HepG2 (cell line): ENCODE results near the gene CSNK2A2. TPM values are rescaled to one million over a fixed set of nuclear protein-coding genes. Genes with fewer than 3 reads are reported as not detected.

ENCODE experiments used
- ATAC-seq: fragments of 200-7000 bp; cut with Tn5 transposase; 3 replicates; pipeline ENCODE4 v1.9.1; 2020; ENCODE audit warnings: mild to moderate bottlenecking, moderate library complexity
- BruUV-seq: library from RNA; stranded (reverse); fragments of 400-500 nt; replicated peaks from 2 replicates; lab custom pipeline; 2021; lab: Mats Ljungman, UMichigan
- CTCF ChIA-PET: fragments of 300-600 bp; formaldehyde crosslinking; extraction: SDS; loops from one replicate; lab custom pipeline; 2021; ENCODE audit warnings: low total read pairs, inconsistent platforms, low intra/inter-chr PET ratio; lab: Yijun Ruan, JAX
- POLR2A ChIA-PET: fragments of 350-600 bp; sonication (Branson Sonifier 250); formaldehyde crosslinking; loops from one replicate; lab custom pipeline; 2020; ENCODE audit warnings: antibody characterized with exemption, inconsistent platforms; lab: Yijun Ruan, JAX
- DNase-seq: peaks from one replicate; pipeline ENCODE4 v3.0.0-alpha.2; 2015; ENCODE audit warnings: low spot score
- FAIRE-seq: peaks from 3 replicates; lab custom pipeline; 2011; peaks lifted over from hg19 to GRCh38; lab: Jason Lieb, UNC
- H2AFZ ChIP-seq: one replicate; pipeline ENCODE4 v1.6.1; 2011; ENCODE audit warnings: low read length, inconsistent platforms
- H3K27ac ChIP-seq: fragments of 300-600 bp; 3 replicates; pipeline ENCODE4 v1.8.0; 2011; ENCODE audit warnings: mixed run types, mild to moderate bottlenecking, mixed read lengths, low read length, inconsistent platforms; ENCODE audit not compliant: insufficient read depth; ENCODE audit errors: extremely low read length
- H3K27me3 ChIP-seq, 2 experiments: fragments of 200-600 bp in 1 of 2; 2 replicates in 1 of 2; 3 replicates in 1 of 2; pipeline versions ENCODE4 v1.6.0 to v1.8.0; 2011; ENCODE audit warnings: low read length in 2 of 2, mild to moderate bottlenecking in 2 of 2, moderate library complexity in 2 of 2, inconsistent platforms in 1 of 2; ENCODE audit not compliant: insufficient read depth in 2 of 2, control insufficient read depth in 1 of 2
- H3K36me3 ChIP-seq, 2 experiments: fragments of 200-600 bp in 1 of 2; replicated peaks in 1 of 2; 2 replicates in 1 of 2; 3 replicates in 1 of 2; pipeline versions ENCODE4 v1.5.1 to v1.8.0; 2011; ENCODE audit warnings: low read length in 2 of 2, inconsistent platforms in 1 of 2; ENCODE audit not compliant: insufficient read depth in 2 of 2, control insufficient read depth in 1 of 2
- H3K4me1 ChIP-seq: 2 replicates; pipeline ENCODE4 v1.5.1; 2012; ENCODE audit warnings: low read length, inconsistent platforms; ENCODE audit not compliant: insufficient read depth
- H3K4me2 ChIP-seq: 2 replicates; pipeline ENCODE4 v1.6.0; 2011; ENCODE audit warnings: low read depth, low read length, inconsistent platforms
- H3K4me3 ChIP-seq, 3 experiments: fragments of 200-600 bp in 1 of 3; sonication (generic), shearing (Covaris generic) in 1 of 3; replicated peaks in 1 of 3; 2 replicates each; pipeline ENCODE4 v1.5.1; 2011 to 2016; ENCODE audit warnings: low read length in 3 of 3, inconsistent platforms in 2 of 3, low read depth in 2 of 3, mild to moderate bottlenecking in 2 of 3, control low read depth in 1 of 3, mixed read lengths in 1 of 3; ENCODE audit not compliant: insufficient read depth in 1 of 3
- H3K79me2 ChIP-seq: one replicate; pipeline ENCODE4 v1.6.1; 2011; ENCODE audit warnings: low read length, inconsistent platforms; ENCODE audit not compliant: insufficient read depth
- H3K9ac ChIP-seq: 2 replicates; pipeline ENCODE4 v1.6.0; 2011; ENCODE audit warnings: mild to moderate bottlenecking, low read depth, low read length, inconsistent platforms; ENCODE audit not compliant: insufficient read depth
- H3K9me3 ChIP-seq: 2 replicates; pipeline ENCODE4 v1.5.1; 2012; ENCODE audit warnings: mild to moderate bottlenecking, low read length
- H4K20me1 ChIP-seq: 2 replicates; pipeline ENCODE4 v1.6.0; 2011; ENCODE audit warnings: inconsistent platforms, mild to moderate bottlenecking, low read length, moderate library complexity; ENCODE audit not compliant: insufficient read depth
- AGO2 ChIP-seq: fragments of 200-400 bp; formaldehyde crosslinking; optimal IDR thresholded peaks from 2 replicates; pipeline ENCODE3; 2017; ENCODE audit warnings: mild to moderate bottlenecking, low read depth, low read length, moderate library complexity
- BATF2 ChIP-seq: sonication (generic); formaldehyde crosslinking; IDR thresholded peaks from 2 replicates; pipeline ENCODE4 v1.8.0; 2022; ENCODE audit warnings: mild to moderate bottlenecking, missing genetic modification reagents, moderate library complexity
- CBX1 ChIP-seq: IDR thresholded peaks from one replicate; pipeline ENCODE4 v1.6.1; 2016; ENCODE audit warnings: antibody characterized with exemption, low read depth
- FOXK1 ChIP-seq: sonication (generic); formaldehyde crosslinking; IDR thresholded peaks from 2 replicates; pipeline ENCODE4 v1.4.0; 2020; ENCODE audit warnings: low read depth, missing genetic modification reagents, borderline replicate concordance
- ISL2 ChIP-seq: sonication (generic); formaldehyde crosslinking; IDR thresholded peaks from 2 replicates; pipeline ENCODE4 v1.5.0; 2020; ENCODE audit warnings: missing genetic modification reagents
- MXI1 ChIP-seq: IDR thresholded peaks from 3 replicates; pipeline ENCODE4 v1.6.1; 2012; ENCODE audit warnings: low read depth, low read length, inconsistent platforms, borderline replicate concordance
- NFYB ChIP-seq: sonication (generic); formaldehyde crosslinking; IDR thresholded peaks from 2 replicates; pipeline ENCODE4 v1.4.0; 2020; ENCODE audit warnings: missing genetic modification reagents
- PHF21A ChIP-seq: sonication (generic); formaldehyde crosslinking; IDR thresholded peaks from 2 replicates; pipeline ENCODE4 v1.5.0; 2020; ENCODE audit warnings: mild to moderate bottlenecking, missing genetic modification reagents
- ZBTB8A ChIP-seq: sonication (generic); formaldehyde crosslinking; IDR thresholded peaks from 2 replicates; pipeline ENCODE4 v1.4.0; 2020; ENCODE audit warnings: mild to moderate bottlenecking, low read depth, missing genetic modification reagents, borderline replicate concordance
- ZNF317 ChIP-seq: sonication (generic); formaldehyde crosslinking; IDR thresholded peaks from 2 replicates; pipeline ENCODE4 v1.5.0; 2020; ENCODE audit warnings: mild to moderate bottlenecking, missing genetic modification reagents
- ZNF556 ChIP-seq: sonication (generic); formaldehyde crosslinking; IDR thresholded peaks from 2 replicates; pipeline ENCODE4 v1.4.0; 2020; ENCODE audit warnings: mild to moderate bottlenecking, missing genetic modification reagents, borderline replicate concordance
- WGBS: methylation state at CpG from one replicate; pipeline ENCODE4 v1.1.6; 2017; ENCODE audit warnings: low lambda C conversion rate; 5-methylcytosine and 5-hydroxymethylcytosine counted together
- in situ Hi-C: cut with HindIII; loops from 2 replicates; pipeline ENCODE4 v1.10.0; 2017; ENCODE audit warnings: low pct_unique_long_range_greater_than_20kb; ENCODE audit not compliant: extremely low pct_ligation_motif_present
- intact Hi-C: fragments of 100-400 bp; cut with micrococcal nuclease; formaldehyde crosslinking; loops from one replicate; pipeline ENCODE4 v1.10.0; 2022; ENCODE audit not compliant: unreplicated experiment
- polyA plus RNA-seq, 8 experiments: library from polyadenylated mRNA; depleted of rRNA in 3 of 8; stranded (reverse) in 7 of 8; unstranded in 1 of 8; fragments of >200 nt; fragmentation: Illumina TruSeq in 4 of 8; extraction: Trizol in 4 of 8; gene quantifications; 2 replicates each; pipeline versions ENCODE4 v1.2.1 to v1.2.3, GENCODE V29; 2011 to 2016; ENCODE audit warnings: low read depth in 4 of 8, missing spikeins in 1 of 8, mixed read lengths in 1 of 8; ENCODE audit not compliant: insufficient read depth in 1 of 8
- total RNA-seq, 5 experiments: library from RNA; depleted of rRNA; stranded (reverse); fragments of >200 nt; fragmentation: Illumina TruSeq; extraction: Trizol; gene quantifications; 2 replicates each; pipeline ENCODE4 v1.2.3, GENCODE V29; 2016; ENCODE audit warnings: low read depth in 1 of 5
- TF ChIP-seq, protein P1 (sequence below): sonication (generic); formaldehyde crosslinking; IDR thresholded peaks from 2 replicates; pipeline ENCODE4 v1.8.1; 2022; ENCODE audit warnings: mild to moderate bottlenecking, missing genetic modification reagents

The CSNK2A2 gene
- total and polyA plus RNA-seq, 2 of the 13 experiments (the other 11 are each of a cell fraction or from before 2014, with no cell fraction given), result 46.4 to 56.9 TPM

- Histone ChIP-seq H3K36me3 (no peaks in the 10 kb centered on the region), H3K4me1 (peaks cover 4% of the 10 kb centered on the region; the same call in 1 of the 2 replicates), H3K9me3 (peaks cover 9% of the 10 kb centered on the region), H3K27me3 (no peaks in the 10 kb centered on the region; a peak in 1 of 5 replicates), H2AFZ (no peak overlapping the region), H3K4me3 (no peak overlapping the region), H3K79me2 (no peaks in the 10 kb centered on the region), H4K20me1 (no peaks in the 10 kb centered on the region), H3K27ac (no peak overlapping the region), H3K4me2 (no peak overlapping the region), H3K9ac (no peak overlapping the region)
- intact Hi-C loops (no loop called here), in situ Hi-C loops (no loop called here)
- DNase-seq (no peak), ATAC-seq (no peak), FAIRE-seq (no peak)
- POLR2A ChIA-PET, result interaction anchor here (1.1 kb wide), 1 partner anchor 8 kb away, joined by 3 read pairs; no protein-coding TSS in a partner anchor
- BruUV-seq, result no TSS peak
- TF ChIP-seq ZNF317, result peak; percentile 87
- TF ChIP-seq, protein P1, sequence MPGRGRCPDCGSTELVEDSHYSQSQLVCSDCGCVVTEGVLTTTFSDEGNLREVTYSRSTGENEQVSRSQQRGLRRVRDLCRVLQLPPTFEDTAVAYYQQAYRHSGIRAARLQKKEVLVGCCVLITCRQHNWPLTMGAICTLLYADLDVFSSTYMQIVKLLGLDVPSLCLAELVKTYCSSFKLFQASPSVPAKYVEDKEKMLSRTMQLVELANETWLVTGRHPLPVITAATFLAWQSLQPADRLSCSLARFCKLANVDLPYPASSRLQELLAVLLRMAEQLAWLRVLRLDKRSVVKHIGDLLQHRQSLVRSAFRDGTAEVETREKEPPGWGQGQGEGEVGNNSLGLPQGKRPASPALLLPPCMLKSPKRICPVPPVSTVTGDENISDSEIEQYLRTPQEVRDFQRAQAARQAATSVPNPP (CRISPR knock-in tag), result no peak
- CTCF ChIA-PET, result no interaction called here
- 41% methylated on average over 2 of the region's 2 CpGs for WGBS
These were observed 60.3 kb downstream of the CSNK2A2 start for GRCh38 chr16:58137581-58137980.

GRCh38 chr16:58129097-58129936 is 68.6 kb downstream of the CSNK2A2 start, which contains the start of gene CFAP20:
Gene CFAP20 (minus strand): TSS chr16:58129381. CDS start chr16:58129115, 266 bp downstream.
- no TSS peak for BruUV-seq
- peaks cover 38% of the 10 kb centered on the region for H4K20me1 ChIP-seq
- peak within 1 kb of the TSS; percentile 93 for H3K4me2 ChIP-seq
- H3K36me3 ChIP-seq, result no peaks in the 10 kb centered on the region
- WGBS, result 6% methylated on average over 33 of the region's 70 CpGs
- ChIA-PET POLR2A (interaction anchor here (0.6 to 6.2 kb wide), 26 partner anchors 8 to 1200 kb away, joined by 3 to 101 read pairs (median 4); partner anchors contain the start of genes CIAPIN1, COQ9, CX3CL1 and KATNB1), CTCF (no interaction called here)
- H3K79me2 ChIP-seq, result peaks cover 43% of the 10 kb centered on the region
- FAIRE-seq, result peak; percentile 95
- peak within 1 kb of the TSS; percentile 91 for H3K27ac ChIP-seq
- H3K4me1 ChIP-seq, result peaks cover 44% of the 10 kb centered on the region
- intact Hi-C loops, result loop anchor here (1.0 to 2.0 kb wide), 2 partner anchors 104 to 235 kb away; partner anchors contain the start of gene MMP15
- peak within 1 kb of the TSS; percentile 88 for H3K9ac ChIP-seq
- in situ Hi-C loops, result loop anchor here (5.0 kb wide), 1 partner anchor 107 kb away; no protein-coding TSS in a partner anchor
- peak within 1 kb of the TSS; percentile 67 to 95 (median 92) for H3K4me3 ChIP-seq
- peak; percentile 100 for DNase-seq
- ATAC-seq, result peak; percentile 89
- no peaks in the 10 kb centered on the region for H3K27me3 ChIP-seq
- H3K9me3 ChIP-seq, result no peaks in the 10 kb centered on the region
- peak within 1 kb of the TSS; percentile 96 for H2AFZ ChIP-seq
- TF ChIP-seq BATF2 (CRISPR knock-in tag), result peak; percentile 13; the same call in 1 of the 2 replicates
- TF ChIP-seq CBX1, result peak; percentile 66
- TF ChIP-seq NFYB (CRISPR knock-in tag), result peak; percentile 99
- TF ChIP-seq ZBTB8A, result peak; percentile 91; the same call in 1 of the 2 replicates
- TF ChIP-seq MXI1, result peak; percentile 99
- TF ChIP-seq ZNF556, result peak; percentile 97
- peak; percentile 77 for TF ChIP-seq ISL2 (CRISPR knock-in tag)
- peak; percentile 99 for TF ChIP-seq PHF21A (CRISPR knock-in tag)
- TF ChIP-seq FOXK1, result peak; percentile 97
- TF ChIP-seq AGO2, result peak; percentile 76
